Activated CD8-positive, alpha-beta memory T cell treated with anti-CD3 and anti-CD28 coated beads for 48 hours (primary cell): ENCODE measurements around the gene CBLB.

Experiments
- DNase-seq, 3 experiments: peaks; one replicate each; pipeline ENCODE4 v3.0.0-alpha.2; 2020; ENCODE audit warnings: low read depth in 2 of 3, low spot score in 2 of 3

The CBLB gene

DNA sequence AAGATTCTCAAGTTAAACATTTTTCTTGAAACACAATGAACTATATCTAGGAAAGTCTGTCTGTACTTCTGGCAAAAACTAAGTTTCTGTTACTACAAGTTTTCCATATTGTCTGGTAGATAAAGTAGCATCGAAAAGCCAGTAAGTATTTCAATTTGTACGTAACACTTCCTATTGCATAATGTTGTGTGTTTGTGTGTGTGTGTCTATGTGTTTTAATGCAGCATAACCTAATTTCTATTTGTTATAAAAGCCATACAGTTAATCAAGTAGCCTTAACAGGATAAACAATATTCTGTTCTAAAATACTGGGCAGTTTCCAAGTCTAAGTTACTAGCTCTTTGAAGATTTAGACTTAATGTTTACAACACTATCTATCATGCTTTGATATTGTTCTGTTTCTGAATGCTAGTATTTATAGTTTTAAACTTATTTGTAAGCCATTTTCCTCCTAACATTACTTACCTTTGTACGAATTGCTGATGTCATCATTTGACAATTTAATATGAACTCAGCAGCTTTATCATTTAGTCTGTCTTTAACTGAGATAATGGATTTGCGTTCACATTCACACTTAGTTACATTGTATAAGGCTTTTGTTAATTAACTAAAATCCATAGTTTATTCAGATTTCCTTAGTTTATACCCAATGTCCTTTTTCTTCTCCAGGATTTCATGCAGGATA is 163.9 kb downstream of the CBLB start:
- no peak for DNase-seq

DNA sequence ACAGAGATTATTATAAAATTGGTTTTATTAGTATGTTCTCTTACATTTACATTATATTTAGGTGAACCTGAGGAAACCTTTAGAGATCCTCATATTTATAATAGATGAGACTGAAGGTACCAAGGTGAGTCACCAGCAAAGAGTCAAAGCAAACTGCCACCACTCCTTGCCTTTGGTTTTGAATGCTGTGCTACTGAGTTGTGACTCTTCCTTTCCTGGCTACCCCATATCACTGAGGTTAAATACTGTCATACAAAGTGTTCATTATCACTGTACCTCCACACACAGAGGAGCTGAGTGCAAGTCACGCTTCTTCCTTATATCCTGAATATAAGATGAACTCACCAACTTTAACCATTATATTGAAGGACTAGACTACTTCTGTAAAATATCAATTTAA is 168.2 kb downstream of the CBLB start:
- DNase-seq, result no peak

DNA sequence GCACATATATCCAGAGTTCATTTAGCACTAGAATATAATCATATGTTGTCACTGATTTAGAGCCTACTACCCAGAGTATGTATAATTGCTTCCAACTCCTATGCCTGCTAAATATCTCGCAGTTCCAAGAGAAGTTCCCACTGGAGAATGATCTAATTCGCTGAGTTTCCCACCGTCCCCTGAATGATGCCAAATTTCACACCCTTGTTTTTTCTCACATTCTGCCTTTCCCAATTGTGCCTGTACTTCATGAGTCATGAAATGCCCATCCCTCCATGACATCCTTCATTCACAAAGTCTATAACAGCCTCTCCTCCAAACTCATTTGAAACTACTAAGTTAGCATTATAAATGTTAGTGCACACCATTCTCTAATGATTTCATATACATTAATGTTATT is 177.2 kb downstream of the CBLB start:
- no peak for DNase-seq

DNA sequence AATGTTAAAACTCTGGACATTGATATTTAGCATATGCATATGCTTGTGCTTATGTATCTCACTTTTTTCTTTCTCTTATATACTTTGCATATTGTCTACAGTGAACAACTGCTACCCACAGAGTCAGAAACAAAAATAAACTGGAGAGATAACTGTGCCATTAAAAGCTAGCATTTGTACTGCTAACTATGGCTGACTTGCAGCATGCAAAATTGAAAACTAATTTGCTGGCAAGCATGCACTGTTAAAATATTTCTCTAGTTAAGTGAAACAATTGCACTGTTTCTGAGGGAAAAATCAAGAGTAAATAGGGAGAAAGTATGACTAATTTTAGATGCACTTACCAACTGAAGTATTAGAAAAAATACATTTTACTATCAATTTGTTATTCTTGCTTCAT is 177.8 kb downstream of the CBLB start:
- no peak for DNase-seq

DNA sequence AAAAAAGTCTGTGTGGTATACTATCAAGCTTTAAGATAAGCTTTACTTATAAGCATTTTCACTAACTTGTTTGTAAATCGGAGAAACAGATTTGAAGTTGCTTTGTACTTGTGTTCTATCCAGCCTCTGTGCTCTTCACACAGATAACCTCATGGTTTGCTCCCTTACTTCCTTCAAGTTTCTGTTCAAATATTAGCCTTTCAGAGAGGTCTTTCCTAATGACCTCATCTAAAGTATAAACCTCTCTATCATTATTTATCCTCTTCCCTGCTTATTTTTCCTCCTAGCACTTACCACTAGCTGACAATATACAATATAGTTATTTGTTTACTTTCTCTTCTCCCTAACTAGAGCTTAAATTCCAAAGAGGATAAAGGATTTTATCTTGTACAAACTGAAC is 180.0 kb downstream of the CBLB start:
- DNase-seq, result no peak

DNA sequence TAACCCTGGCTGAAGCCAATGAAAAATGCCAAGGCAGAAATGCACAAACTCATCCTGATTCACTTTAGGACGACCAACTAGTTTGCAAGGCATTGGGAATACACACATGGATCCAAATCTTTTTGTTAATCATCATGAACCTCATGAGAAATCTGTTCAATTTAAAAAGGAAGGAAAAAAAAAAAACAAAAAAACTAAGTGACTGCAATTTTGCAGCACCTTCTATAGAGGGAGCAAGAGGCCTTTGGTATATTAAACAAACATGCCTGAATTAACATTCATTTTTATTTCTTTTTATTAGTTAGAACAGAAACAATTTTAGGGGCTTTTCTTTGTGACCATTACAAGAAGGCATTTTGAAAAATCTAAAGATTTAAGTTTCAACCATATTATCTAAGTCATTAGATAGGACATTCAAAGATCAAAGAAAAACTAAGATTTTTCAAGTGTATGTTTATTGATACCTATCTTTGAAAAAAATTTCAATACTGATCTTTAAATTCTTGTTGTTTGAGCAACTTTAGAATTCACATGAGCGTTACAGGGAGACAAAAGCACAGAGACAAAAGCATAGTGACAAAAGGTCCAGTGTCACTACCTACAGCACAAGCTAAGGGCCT is 182.4 kb downstream of the CBLB start:
- DNase-seq, result no peak

DNA sequence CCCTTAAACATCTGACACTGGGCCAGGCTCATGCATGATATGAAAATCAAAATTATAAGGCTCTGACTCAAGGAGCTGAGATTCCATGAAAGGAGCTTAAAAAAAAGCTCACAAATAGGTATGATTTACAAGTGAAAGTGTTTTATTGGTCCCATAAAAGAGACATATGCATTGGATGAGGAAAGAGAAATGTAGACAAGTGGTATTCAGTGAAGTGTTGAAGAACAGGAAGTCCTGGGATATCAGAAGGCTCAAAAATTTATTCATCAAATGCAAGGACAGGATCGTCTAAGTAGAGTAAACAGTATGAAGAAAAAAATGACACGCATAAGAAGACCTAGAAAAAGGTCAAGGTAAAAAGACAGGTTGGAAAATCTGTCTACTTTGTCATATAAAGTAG is 188.9 kb downstream of the CBLB start:
- DNase-seq, result no peak

DNA sequence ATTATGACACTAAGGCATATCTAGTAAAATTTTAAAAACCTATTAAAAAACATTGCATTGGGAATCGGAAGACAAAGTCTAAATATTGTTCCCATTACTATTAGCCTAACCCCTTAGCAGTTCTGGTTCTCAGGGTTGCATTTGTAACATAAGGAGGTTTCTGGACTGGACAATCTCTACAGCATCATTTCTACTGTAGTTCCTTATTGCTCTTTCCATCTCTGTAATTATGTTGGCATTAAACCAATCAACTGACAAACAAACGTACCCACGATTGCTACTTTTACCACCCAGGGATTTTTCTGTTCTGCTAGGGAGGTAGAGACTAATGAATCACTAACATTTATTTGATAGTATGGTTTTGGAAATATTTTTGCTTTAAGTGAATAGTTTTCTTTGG is 190.8 kb downstream of the CBLB start:
- no peak for DNase-seq

DNA sequence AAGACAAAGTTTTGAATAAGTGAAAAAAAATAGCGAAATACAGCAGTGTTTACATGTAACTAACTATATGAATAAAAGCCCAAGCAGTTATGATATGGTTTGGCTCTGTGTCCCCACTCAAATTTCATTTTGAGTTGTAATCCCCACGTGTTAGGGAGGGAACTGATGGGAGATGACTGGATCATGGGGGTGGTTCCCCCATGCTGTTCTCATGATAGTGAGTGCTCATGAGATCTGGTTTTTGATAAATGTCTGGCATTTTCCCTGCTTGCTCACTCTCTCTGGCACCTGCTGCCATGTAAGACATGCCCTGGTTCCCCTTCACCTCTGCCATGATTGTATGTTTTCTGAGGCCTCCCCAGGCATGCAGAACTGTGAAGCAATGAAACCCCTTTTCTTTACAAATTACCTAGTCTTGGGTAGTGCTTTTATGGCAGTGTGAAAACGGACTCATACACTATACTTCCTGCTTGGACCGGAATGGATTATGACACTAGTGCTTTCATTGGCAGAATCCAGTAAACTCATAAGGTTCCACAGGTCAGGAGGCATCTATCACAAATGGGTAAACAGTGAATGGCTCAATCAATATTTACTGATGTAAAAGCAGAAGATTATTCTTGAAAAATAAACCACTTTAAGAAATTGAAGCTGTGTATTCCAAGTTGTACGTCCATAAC is 192.1 kb downstream of the CBLB start:
- peak in 1 of 3 experiments; percentile 25 for DNase-seq

DNA sequence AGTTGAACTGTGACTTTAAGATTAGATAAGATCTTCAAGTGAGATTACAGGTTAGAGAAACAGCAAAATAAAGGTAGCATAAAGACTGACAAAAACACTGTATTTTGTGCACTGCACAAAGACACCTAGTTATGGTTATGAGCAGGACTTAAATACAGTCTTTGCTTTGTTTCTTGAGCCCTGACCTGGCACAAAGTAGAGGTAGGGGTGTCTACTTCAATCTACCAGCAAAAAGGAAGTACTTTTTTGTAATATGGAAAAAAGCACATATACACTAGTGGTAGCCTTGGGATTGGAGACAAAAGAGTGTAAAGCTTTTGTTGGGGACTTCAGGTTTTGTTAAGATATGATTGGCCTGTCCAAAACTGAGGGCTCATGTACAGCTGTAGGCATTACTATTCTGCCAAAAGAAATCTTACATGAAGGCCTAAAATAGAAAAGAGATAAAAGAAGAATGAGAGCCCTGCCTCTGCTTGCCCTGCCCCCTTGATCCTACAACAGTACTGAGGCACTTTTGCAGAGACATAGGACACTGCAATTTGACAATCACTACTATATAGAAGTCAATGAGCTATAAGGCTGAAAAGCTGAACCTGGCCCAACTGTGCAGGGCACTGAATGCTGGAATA is 194.3 kb downstream of the CBLB start:
- no peak for DNase-seq

DNA sequence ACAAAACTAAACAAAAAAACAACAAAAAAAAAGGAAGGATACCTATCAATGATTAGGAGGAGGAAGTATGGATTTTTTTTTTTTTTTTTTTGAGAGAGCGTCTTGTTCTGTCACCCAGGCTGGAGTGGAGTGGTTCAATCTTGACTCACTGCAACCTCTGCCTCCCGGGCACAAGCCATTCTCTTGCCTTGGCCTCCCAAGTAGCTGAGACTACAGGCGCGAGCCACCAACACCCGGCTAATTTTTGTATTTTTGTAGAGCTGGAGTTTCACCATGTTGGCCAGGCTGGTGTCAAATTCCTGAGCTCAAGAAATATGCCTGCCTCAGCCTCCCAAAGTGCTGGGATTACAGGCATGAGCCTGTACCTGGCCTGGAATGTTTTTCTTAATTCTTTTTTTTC is 195.8 kb downstream of the CBLB start:
- DNase-seq, result no peak

DNA sequence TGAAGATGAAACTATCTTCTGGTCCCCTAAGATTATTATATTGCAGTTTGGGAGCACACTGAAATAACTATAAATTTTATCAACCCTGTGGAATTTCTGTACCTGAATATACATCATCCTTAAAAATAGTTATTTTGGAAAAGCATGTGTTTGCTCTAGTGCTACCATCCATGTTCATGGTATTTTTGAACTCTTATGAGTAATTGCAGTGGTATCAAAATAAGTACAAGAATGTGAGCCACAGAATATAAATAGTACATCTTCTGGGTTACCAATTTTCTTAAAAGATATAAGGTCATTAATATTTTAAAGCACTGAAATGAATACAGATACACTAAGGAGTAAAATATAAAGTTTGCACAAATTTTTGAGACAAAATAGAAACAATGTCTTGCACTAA is 206.5 kb downstream of the CBLB start:
- no peak for DNase-seq

DNA sequence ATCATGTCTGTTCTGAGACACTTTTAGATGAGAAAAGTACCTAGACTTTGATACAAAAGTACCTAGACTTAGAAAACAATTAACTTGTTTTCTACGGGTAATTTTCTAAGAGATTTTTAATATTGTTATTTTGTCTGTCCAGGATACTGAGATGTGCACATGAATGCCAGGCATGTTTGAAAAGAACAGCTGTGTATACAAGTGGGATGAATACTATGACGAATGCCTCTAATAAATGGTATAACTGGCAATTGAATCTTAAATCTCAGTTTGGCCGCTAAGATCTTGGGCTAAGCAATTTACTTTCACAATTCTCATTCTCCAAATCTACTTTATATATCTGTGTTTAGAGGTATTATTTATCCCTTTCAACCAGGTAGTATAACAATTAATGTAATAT is 207.4 kb downstream of the CBLB start:
- no peak for DNase-seq

DNA sequence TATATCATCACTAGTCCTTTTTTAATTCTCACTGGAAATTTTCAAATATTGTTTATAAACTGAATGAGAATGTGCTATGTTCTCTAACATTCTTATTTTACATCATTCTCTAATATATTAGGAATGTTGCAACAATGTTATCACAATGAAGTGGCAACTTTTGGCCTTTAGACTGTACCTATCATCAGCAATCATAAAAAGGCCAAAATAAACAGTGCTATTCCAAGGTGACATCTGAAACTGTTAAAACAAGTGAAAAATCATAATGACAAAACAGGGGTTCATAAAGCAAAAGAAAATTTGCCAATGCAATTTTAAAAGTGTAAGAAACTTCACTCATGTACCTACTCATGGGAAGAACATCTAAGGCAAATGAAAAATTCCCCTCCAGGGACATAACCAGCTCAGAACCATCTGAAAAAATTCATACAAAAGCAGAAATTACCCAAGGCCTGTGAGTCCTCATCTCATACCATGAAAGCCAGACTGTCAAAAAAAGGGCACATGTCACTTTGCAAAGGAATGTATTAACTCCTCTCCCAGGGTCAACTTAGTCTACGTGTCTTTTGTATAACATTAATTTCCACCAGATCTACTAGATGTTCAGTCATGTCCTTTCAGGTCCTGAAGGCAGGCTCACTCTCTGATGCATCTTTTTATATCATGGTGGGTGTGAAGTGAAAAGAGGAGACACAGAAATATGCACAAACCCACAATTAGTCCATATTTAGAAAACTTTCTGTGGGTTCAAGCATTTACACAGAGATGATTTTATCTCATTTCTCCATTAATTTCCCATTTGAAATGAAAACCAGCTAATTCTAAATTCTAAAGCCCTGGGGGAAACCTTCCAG is 211.9 kb downstream of the CBLB start:
- DNase-seq, result no peak

DNA sequence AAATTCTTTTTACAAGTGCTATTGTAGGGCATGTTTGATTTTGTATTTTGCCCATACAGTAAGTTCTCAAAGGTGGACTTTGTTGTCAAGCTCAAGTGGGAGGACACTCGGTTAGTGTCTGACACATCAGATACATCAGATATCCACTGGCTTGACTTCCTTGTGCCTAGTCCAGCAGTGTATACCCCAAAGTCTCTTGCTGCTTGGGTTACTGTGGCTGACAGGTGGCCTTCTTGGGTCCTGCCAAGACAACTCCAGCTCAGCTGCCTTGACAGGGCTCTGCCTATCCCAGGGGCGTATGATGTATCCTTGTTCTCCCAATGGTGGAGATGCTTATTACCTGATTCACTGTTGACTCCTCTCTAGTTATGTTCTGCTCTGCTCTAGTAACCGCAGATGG is 214.9 kb downstream of the CBLB start:
- DNase-seq, result no peak

DNA sequence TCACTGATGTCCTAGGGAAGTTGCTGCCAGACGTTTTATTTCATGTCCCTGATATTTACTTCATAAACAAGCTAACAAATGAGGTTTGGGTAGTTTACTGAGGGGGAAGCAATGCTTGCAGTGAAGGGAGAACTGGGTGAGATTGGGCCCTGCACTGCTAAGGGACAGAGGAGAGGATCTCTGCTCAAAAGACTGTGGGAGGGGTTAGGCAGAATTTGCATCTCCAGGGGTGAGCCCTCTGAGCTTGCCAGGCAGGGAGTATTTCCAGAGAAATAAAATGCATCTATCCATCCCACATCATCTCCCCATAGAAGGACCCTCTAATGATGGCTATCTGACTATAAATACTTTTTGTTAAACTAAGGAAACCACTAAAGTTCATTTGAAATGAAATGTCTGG is 215.6 kb downstream of the CBLB start:
- no peak for DNase-seq

DNA sequence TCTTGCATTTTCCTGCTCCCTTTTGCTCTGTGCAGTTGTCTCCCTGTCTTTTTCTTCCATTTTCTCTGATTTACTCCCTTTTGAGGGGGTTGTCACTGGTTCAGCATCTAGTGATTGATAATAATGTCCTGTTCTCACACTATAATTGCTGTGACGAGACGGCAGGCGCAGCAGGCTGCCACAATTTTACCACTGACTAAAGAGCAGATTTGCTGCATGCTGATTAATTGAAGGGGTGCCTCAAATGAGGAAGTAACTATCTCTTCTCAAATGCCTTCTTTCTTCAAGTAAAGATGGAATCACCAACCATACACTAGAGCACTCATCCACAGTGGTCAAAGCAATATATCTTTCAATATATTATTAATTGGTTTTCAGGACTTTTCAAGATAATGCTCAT is 219.3 kb downstream of the CBLB start:
- no peak for DNase-seq

DNA sequence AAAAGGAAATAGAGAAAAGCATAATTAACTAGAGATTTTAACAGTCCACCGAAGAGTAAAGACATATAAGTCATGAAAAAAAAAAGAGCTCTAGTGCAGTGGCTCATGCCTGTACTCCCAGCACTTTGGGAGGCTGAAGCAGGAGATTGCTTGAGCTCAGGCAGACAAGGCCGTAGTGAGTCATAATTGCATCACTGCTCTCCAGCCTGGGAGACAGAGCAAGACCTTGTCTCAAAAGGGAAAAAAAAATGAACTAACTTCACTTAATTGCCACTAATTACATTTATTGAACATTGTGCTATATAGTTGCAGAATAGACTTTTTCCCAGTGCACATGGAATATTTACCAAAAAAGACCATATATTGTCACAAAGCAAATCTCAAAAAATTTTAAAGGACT is 221.8 kb downstream of the CBLB start:
- DNase-seq, result no peak

DNA sequence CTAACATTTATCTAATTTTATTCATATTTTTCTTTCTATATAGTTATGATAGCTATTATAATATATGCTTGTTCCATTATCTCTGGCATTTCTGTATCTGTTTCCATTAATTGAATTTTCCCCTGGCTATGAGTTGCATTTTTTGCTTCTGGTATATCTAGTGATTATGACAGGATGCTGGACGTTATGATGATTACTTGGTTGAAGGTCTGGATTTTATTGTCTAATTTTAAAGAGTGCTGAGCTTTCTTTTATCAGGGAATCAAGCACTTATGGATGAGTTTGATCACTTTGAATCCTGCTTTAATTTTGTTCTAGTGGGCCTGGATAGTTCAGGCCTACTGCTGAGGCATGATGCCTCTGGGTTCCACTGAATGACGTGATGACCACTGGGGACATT is 229.7 kb downstream of the CBLB start:
- DNase-seq, result no peak

DNA sequence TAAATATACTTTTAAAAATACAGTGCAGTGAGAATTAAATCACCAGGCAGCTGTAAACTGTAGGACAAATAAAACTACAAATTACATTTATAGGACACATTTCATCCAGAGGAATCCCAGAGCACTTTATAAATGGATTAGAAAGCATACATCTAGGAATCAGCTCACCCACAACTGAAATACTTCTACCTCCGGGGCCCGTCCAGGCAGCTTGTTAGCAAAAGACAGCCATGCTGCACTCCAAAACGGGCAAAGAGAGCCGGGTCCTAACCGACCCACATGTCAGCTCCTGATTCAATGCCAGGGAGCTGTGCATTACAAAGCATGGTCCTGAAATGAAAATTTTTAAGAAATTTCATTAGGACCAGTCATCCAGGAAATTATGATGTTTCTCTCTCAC is 234.1 kb downstream of the CBLB start:
- no peak for DNase-seq

DNA sequence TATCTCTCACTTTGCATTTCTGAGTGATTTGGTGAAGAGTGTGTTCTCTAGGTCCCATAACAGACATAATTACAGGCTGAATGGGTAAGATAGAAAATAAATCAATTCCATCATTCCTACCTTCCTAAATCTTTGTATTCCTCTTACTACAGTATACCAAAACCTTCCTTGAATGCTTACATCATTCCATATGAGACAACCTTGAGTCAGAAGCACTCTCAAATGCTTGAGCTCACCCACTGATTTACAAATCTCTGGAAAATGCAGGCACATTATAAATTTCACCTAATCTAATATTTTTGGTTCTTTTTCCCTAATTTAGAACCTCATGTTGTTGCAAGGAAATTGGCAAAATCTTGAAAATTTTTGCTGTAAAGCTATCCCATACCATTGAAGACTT is 239.1 kb downstream of the CBLB start:
- DNase-seq, result no peak
